Neuronal stem cell (in vitro differentiated cells): Measurements from ENCODE around the gene WNT9A.
A peak's percentile ranks its signal among the peaks of the same experiment; 100 is the strongest.

Experiments
- DNase-seq: peaks from one replicate; pipeline ENCODE4 v3.0.0-alpha.2; 2013; ENCODE audit warnings: low spot score
- H2AFZ ChIP-seq: one replicate; pipeline ENCODE4 v1.6.1; 2013; ENCODE audit warnings: mild to moderate bottlenecking, low read length, inconsistent platforms
- H2AK5ac ChIP-seq: 2 replicates; pipeline ENCODE4 v1.6.1; 2013; ENCODE audit warnings: low read depth, mild to moderate bottlenecking, inconsistent platforms, low read length, moderate library complexity, mixed read lengths
- H2BK120ac ChIP-seq: 2 replicates; pipeline ENCODE4 v1.6.1; 2013; ENCODE audit warnings: low read depth, mild to moderate bottlenecking, inconsistent platforms, low read length, moderate library complexity, mixed read lengths
- H2BK12ac ChIP-seq: one replicate; pipeline ENCODE4 v1.6.1; 2013; ENCODE audit warnings: low read length, inconsistent platforms
- H2BK15ac ChIP-seq: 2 replicates; pipeline ENCODE4 v1.6.1; 2013; ENCODE audit warnings: mild to moderate bottlenecking, low read length, inconsistent platforms, mixed read lengths
- H2BK5ac ChIP-seq: one replicate; pipeline ENCODE4 v1.6.1; 2013; ENCODE audit warnings: inconsistent platforms, mild to moderate bottlenecking, low read length, moderate library complexity
- H3K14ac ChIP-seq: one replicate; pipeline ENCODE4 v1.6.1; 2013; ENCODE audit warnings: low read length, inconsistent platforms
- H3K18ac ChIP-seq: 2 replicates; pipeline ENCODE4 v1.6.1; 2013; ENCODE audit warnings: low read length, inconsistent platforms
- H3K23ac ChIP-seq: 2 replicates; pipeline ENCODE4 v1.6.1; 2013; ENCODE audit warnings: low read depth, mild to moderate bottlenecking, mixed read lengths, low read length, inconsistent platforms; ENCODE audit not compliant: poor library complexity
- H3K27ac ChIP-seq: replicated peaks from 3 replicates; pipeline ENCODE4 v1.5.1; 2013; ENCODE audit warnings: low read length, inconsistent platforms
- H3K27me3 ChIP-seq, 3 experiments: 2 replicates each; pipeline ENCODE4 v1.6.1; 2013; ENCODE audit warnings: low read length in 3 of 3, mild to moderate bottlenecking in 2 of 3, inconsistent platforms in 1 of 3, low read depth in 1 of 3, mixed read lengths in 1 of 3, moderate library complexity in 1 of 3; ENCODE audit not compliant: control insufficient read depth in 3 of 3, insufficient read depth in 3 of 3
- H3K36me3 ChIP-seq, 2 donors: replicated peaks in 1 of 2; 2 replicates each; pipeline ENCODE4 v1.6.1; 2013; ENCODE audit warnings: low read length in 2 of 2; ENCODE audit not compliant: control insufficient read depth in 2 of 2, insufficient read depth in 2 of 2
- H3K4ac ChIP-seq: 2 replicates; pipeline ENCODE4 v1.6.1; 2013; ENCODE audit warnings: inconsistent platforms, mild to moderate bottlenecking, low read length, moderate library complexity
- H3K4me1 ChIP-seq, 2 donors: 1 replicate in 1 of 2; 2 replicates in 1 of 2; pipeline ENCODE4 v1.6.1; 2013; ENCODE audit warnings: low read length in 2 of 2, low read depth in 1 of 2; ENCODE audit not compliant: control insufficient read depth in 2 of 2, insufficient read depth in 1 of 2
- H3K4me2 ChIP-seq: one replicate; pipeline ENCODE4 v1.6.1; 2013; ENCODE audit warnings: mild to moderate bottlenecking, low read length, inconsistent platforms; ENCODE audit not compliant: insufficient read depth, poor library complexity, severe bottlenecking
- H3K4me3 ChIP-seq, 2 donors: 2 replicates each; pipeline ENCODE4 v1.5.1; 2013; ENCODE audit warnings: low read length in 2 of 2, mild to moderate bottlenecking in 2 of 2, inconsistent platforms in 1 of 2, moderate library complexity in 1 of 2
- H3K79me1 ChIP-seq: one replicate; pipeline ENCODE4 v1.6.1; 2013; ENCODE audit warnings: low read depth, mild to moderate bottlenecking, inconsistent platforms, low read length, moderate library complexity
- H3K9ac ChIP-seq: one replicate; pipeline ENCODE4 v1.6.1; 2013; ENCODE audit warnings: mild to moderate bottlenecking, low read depth, low read length, inconsistent platforms; ENCODE audit not compliant: poor library complexity
- H3K9me3 ChIP-seq, 2 donors: replicated peaks in 1 of 2; 2 replicates each; pipeline versions ENCODE3 to v1.6.1; 2013; ENCODE audit warnings: low read length in 2 of 2, mild to moderate bottlenecking in 2 of 2, inconsistent platforms in 1 of 2, low read depth in 1 of 2, mixed read lengths in 1 of 2, moderate library complexity in 1 of 2; ENCODE audit not compliant: control insufficient read depth in 2 of 2, insufficient read depth in 1 of 2
- H4K8ac ChIP-seq: one replicate; pipeline ENCODE4 v1.6.1; 2013; ENCODE audit warnings: low read depth, mild to moderate bottlenecking, inconsistent platforms, low read length, moderate library complexity
- H4K91ac ChIP-seq: one replicate; pipeline ENCODE4 v1.6.1; 2013; ENCODE audit warnings: low read length, low read depth, mild to moderate bottlenecking, inconsistent platforms; ENCODE audit not compliant: poor library complexity
- WGBS, 2 donors: extraction: QIAGEN DNeasy Blood & Tissue Kit; methylation state at CpG; one replicate each; pipeline ENCODE4 v1.1.7; 2013; ENCODE audit warnings: missing lambda C conversion rate in 2 of 2, mixed read lengths in 1 of 2; ENCODE audit not compliant: insufficient read length in 2 of 2, insufficient replicate concordance in 1 of 2; ENCODE audit errors: extremely low coverage in 2 of 2; 5-methylcytosine and 5-hydroxymethylcytosine counted together

The WNT9A gene

GRCh38 chr1:227922501-227923352 is 25.0 kb downstream of the WNT9A start:
- Histone ChIP-seq H2BK12ac (peak overlapping the region; percentile 99), H3K9me3 (peaks cover 0 to 2% of the 10 kb centered on the region in 2 donors), H2BK5ac (peak overlapping the region; percentile 63), H3K9ac (peak overlapping the region; percentile 27), H3K4ac (no peak overlapping the region), H2BK120ac (peak overlapping the region; percentile 88), H4K8ac (no peak overlapping the region), H3K79me1 (peaks cover 6% of the 10 kb centered on the region), H2AK5ac (peak overlapping the region; percentile 99), H3K27me3 (peaks cover 0 to 4% (median 0%) of the 10 kb centered on the region in 3 experiments), H3K23ac (peak overlapping the region; percentile 89), H3K4me1 (peaks cover 9 to 38% of the 10 kb centered on the region in 2 donors), H4K91ac (no peak overlapping the region), H3K36me3 (peaks cover 0 to 7% of the 10 kb centered on the region in 2 donors), H2BK15ac (peak overlapping the region; percentile 100), H3K4me2 (peak overlapping the region; percentile 40), H3K14ac (peak overlapping the region; percentile 85), H3K18ac (peak overlapping the region; percentile 92), H3K27ac (peak overlapping the region; percentile 62), H3K4me3 (no peak overlapping the region), H2AFZ (no peak overlapping the region)
- peak; percentile 61 for DNase-seq
- no CpG with 5 or more reads among the region's 18 CpGs for WGBS, 2 donors

GRCh38 chr1:227921461-227922185 is 26.1 kb downstream of the WNT9A start:
- Histone ChIP-seq H4K91ac (peak overlapping the region; percentile 59), H3K9ac (peak overlapping the region; percentile 63), H3K4me1 (peaks cover 18 to 48% of the 10 kb centered on the region in 2 donors), H2AK5ac (peak overlapping the region; percentile 97), H2BK120ac (peak overlapping the region; percentile 69), H3K4ac (peak overlapping the region; percentile 90), H2BK12ac (peak overlapping the region; percentile 99), H3K18ac (peak overlapping the region; percentile 92), H3K4me2 (no peak overlapping the region), H3K9me3 (peaks cover 0 to 2% of the 10 kb centered on the region in 2 donors), H3K23ac (peak overlapping the region; percentile 92), H3K27ac (no peak overlapping the region), H3K27me3 (peaks cover 0 to 4% (median 0%) of the 10 kb centered on the region in 3 experiments), H2AFZ (no peak overlapping the region), H2BK15ac (peak overlapping the region; percentile 72), H3K36me3 (peaks cover 0 to 7% of the 10 kb centered on the region in 2 donors), H3K79me1 (peaks cover 6% of the 10 kb centered on the region), H3K14ac (peak overlapping the region; percentile 92), H4K8ac (no peak overlapping the region), H3K4me3 (no peak overlapping the region), H2BK5ac (peak overlapping the region; percentile 44)
- WGBS, 2 donors: no CpG with 5 or more reads among the region's 35 CpGs
- DNase-seq: no peak

- no CpG with 5 or more reads among the region's 8 CpGs for WGBS, 2 donors
- peaks cover 25 to 56% of the 10 kb centered on the region in 2 donors for H3K4me1 ChIP-seq
- no peak overlapping the region for H3K4me2 ChIP-seq
Measured at GRCh38 chr1:227920896-227921295, 26.8 kb downstream of the WNT9A start.

More at GRCh38 chr1:227920896-227921295, 26.8 kb downstream of the WNT9A start:
- no peak for DNase-seq
- Histone ChIP-seq H3K4ac (no peak overlapping the region), H2AK5ac (peak overlapping the region; percentile 97), H3K27me3 (peaks cover 0 to 4% (median 0%) of the 10 kb centered on the region in 3 experiments), H4K8ac (peak overlapping the region; percentile 19), H3K23ac (peak overlapping the region; percentile 92), H3K4me3 (no peak overlapping the region), H2BK120ac (peak overlapping the region; percentile 69), H3K14ac (peak overlapping the region; percentile 92), H2BK5ac (peak overlapping the region; percentile 44), H3K36me3 (peaks cover 0 to 7% of the 10 kb centered on the region in 2 donors), H2AFZ (no peak overlapping the region), H4K91ac (peak overlapping the region; percentile 93), H3K79me1 (peaks cover 6% of the 10 kb centered on the region), H2BK12ac (peak overlapping the region; percentile 99), H2BK15ac (peak overlapping the region; percentile 72), H3K9ac (peak overlapping the region; percentile 61), H3K18ac (peak overlapping the region; percentile 92), H3K9me3 (peaks cover 0 to 2% of the 10 kb centered on the region in 2 donors), H3K27ac (no peak overlapping the region)
